HG03378 (cell line): ENCODE results near the gene MINPP1.
"Not testable (repeated sequence)": the region's sequence is repeated elsewhere in the genome, so short reads cannot be mapped to it uniquely, and the experiment has no call there.

ENCODE experiments used
- ATAC-seq: cut with Tn5 transposase; IDR thresholded peaks from one replicate; pipeline ENCODE4 v1.9.1; 2021; ENCODE audit warnings: mild to moderate bottlenecking, moderate library complexity; ENCODE audit not compliant: unreplicated experiment

MINPP1 gene

DNA sequence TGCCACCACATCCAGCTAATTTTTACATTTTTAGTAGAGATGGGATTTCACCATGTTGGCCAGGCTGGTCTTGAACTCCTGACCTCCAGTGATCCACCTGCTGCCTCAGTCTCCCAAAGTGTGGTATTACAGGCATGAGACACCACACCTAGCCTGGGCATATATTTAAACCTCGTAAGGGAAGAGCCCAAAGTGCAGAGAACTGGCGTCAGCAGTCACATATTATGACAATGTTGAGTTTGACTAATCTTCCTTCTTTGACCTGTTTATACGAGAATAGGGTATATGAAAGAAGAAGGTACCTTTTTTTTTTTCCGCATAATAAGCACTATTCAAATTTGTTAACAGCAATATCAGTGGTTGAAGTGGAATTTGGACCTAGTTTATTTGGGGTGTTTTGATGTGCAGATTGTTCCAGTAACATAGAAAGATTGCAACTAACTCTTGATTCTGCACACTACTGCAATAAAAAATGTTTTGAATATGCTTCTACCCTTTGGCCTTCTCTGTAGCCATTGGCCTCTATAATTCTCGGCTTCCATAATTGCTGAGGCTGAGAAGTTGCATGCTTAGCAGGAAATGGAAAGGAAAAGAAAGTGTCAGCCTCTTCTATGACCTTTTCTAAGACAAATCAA, 55.9 kb downstream of the MINPP1 start:
- ATAC-seq = no peak

DNA sequence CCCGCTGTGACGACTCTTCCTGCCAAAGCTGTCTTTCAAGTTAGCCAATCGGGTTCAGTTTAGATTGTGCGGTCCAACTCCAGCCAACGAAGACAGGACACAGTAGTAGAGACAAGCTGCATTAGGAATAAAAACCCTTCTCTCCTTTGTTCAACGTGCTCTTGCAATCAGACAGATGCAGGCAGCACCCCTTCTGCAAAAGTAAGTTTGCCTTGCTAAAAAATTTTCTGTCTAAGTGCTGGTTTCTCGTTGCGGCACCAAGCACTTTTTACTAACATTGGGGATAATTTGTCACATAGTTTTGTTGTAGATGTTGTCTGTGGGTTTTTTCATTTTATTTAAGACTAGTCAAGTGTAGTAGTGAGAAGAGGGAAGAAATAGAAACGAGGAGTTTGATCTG, 58.1 kb downstream of the MINPP1 start:
- no peak for ATAC-seq

DNA sequence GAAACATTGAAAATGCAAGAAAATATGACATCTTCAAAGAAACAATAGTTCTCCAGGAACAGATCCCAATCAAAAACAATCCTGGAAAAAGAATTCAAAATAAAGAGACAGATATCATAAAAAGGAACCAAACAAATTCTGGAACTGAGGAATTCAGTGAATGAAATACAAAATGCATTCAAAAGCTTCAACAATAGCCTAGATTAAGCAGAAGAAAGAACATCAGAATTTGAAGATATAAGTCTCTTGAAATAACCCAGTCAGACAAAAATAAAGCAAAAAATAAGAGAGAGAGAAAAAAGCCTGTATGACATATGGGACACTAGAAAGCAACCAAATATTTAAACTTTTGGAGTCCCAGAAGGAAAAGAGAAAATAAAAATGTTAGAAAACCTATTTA, 60.3 kb downstream of the MINPP1 start:
- ATAC-seq = no peak

DNA sequence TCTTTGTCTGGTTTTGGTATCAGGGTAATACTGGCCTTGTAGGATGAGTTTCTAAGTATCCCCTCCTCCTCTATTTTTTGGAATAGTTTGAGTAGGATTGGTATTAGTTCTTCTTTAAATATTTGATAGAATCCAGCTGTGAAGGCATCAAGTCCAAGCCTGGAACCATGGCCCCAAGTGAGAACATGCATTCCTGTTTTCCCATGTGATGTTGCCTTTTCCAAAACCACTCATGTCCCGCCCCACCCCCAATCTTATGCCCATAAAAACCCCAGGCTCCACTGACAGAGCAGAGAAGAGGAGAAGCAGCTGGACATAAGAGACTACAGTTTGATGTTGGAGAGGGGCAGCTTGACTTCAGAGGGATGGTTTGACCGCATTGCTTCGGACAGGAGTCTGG, 71.2 kb downstream of the MINPP1 start:
- no peak for ATAC-seq

DNA sequence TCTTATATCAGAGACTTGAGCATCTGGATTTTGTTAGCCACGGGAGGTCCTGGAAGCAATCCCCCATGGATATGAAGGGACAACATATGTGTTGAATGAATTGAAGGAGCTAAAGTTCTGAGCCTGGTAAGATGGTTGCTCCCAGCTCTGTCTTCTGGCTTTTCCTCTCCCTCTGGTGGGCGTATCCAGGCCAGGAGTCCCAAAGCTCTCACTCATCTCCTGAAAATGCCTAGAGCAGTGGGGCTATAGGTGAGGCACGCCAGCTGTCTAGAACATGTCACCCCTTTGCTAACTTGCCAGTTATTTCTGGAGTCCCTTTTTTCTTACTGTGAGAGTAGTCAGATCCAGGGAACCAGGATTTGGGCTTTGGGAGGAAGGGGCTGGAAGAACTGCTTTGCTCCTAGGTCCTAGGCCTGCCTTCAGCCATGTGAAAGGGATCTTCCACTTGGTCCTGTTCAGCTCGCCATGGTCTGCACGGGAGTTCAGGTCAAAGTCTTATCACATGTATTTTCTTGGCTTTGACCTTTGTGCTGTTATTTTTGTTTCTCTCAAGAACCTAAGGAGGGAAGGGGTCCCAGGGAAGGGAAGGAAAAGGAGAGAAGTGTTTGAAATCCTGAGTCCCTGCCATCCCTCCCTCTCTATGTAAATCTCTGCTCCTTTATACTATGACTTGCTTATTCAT, 73.6 kb downstream of the MINPP1 start:
- no peak for ATAC-seq

DNA sequence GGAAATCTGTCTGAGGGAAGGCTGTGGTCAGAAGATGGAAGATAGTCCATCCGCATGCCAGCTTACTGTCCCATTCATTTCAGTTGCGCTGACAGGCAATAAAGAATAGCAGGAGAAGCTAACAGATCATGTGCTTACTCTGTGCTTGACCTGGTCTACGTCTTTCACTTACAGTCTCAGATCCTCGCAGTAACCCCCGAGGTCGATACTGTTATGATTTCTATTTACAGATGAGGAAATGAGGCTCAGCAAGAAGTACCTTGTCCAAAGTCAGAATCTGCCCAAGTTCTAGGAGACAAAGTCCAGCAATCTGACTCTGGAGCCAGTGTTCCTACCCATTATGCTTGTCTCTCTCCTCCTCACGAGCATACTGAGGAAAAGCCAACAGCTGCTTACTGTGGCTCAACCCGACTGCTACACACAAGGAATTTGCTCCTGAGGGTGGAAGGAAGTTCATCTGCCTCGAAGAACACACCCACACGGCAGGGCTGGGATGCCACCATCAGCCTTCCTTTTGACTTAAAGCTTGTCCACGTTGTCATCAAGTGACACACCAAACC, 74.2 kb downstream of the MINPP1 start:
- no peak for ATAC-seq

DNA sequence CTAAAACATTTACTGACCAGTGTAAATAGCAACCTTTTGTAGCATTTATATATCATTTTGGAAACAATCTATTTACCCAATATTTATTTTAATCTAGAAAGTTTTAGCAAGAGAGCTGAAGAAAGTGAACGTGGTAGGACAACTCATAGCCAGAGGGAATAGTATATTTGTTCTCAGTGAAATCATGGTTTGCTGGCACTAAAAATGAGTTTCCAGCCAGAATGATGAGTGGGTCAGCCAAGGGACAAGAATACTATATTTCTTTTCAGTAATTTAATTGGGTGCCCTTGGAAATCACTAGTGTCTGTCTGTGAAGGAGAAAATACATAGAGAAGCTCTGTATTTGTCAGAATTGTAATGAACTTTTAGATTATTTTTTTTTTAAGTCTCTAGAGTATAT, 74.9 kb downstream of the MINPP1 start:
- ATAC-seq = no peak

DNA sequence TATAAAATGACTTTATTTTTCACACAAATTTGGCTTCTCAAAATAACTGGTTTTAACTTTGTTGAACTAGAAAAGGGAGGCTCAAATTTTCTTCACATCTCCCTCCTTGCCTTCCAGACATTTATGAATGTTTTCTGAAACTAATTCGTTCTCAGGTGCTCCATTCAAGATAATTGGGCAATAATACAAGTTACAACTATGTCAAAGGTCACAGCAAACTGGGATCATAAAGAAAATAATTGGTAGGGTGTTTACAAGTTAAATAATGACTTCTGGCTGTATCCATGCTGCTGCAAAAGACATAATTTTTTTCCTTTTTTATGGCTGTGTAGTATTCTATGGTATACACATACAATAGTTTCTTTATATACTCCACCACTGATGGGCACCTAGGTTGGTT, 75.3 kb downstream of the MINPP1 start:
- no peak for ATAC-seq

DNA sequence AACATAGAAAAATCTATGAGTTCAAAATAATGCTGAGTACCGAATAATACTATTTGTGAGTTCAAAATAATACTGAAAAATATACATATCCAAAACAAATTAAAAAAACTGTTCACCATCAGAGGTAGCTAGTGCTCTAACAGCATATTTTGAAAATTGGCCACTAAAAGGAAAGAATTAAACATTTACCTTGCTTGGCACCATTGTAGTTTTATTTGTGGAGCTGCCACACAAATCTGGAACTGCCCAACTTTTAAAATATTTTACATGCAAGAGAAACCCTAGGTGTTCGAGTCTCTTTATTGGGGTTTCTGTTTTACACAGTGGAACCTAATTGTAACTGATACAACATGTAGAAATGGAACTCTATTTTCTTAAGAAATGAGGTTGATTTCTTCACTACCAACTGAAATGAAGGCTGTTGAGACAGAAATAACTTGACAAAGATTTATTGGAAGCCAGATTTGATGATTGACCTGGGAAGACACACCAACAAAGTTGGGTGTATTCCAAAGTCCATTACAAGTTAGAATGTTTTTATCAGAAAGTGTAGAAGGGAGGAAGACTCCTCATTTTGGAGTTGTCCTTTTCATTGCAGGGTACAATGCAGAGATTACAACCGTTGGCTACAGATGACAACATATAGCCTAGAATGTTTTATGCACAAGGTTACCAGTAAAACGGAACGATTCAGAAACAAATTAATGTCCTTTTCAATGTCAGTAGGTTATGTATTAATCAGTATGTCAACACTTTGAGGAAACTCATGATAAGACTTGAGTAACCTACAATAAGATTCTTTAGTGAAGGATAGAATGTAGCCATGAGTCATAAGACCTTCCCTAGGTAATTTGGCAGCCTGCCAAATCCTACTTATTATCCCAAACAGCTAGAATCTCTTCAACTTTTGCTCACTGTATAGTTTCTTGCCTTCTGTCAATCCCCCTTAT, 81.1 kb downstream of the MINPP1 start:
- no peak for ATAC-seq

DNA sequence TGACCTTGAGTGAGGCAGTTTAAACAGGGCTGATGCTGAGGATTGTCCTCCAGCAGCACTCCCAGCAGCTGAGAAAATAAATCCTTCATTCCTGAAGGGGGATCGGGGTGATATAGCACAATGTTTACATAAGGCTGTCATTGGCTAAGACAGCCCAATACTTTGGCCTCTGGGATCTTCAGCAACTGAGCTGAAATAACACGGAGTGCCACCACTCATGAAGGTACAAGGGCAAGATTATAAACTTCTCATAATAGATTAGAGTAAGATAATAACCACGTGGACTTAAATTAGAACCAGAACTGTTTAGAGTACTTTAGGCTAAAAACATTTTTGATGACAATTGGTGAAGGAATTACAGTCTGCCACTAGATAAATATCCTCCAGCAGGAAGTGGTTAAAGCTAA, 85.0 kb downstream of the MINPP1 start:
- ATAC-seq = no peak

DNA sequence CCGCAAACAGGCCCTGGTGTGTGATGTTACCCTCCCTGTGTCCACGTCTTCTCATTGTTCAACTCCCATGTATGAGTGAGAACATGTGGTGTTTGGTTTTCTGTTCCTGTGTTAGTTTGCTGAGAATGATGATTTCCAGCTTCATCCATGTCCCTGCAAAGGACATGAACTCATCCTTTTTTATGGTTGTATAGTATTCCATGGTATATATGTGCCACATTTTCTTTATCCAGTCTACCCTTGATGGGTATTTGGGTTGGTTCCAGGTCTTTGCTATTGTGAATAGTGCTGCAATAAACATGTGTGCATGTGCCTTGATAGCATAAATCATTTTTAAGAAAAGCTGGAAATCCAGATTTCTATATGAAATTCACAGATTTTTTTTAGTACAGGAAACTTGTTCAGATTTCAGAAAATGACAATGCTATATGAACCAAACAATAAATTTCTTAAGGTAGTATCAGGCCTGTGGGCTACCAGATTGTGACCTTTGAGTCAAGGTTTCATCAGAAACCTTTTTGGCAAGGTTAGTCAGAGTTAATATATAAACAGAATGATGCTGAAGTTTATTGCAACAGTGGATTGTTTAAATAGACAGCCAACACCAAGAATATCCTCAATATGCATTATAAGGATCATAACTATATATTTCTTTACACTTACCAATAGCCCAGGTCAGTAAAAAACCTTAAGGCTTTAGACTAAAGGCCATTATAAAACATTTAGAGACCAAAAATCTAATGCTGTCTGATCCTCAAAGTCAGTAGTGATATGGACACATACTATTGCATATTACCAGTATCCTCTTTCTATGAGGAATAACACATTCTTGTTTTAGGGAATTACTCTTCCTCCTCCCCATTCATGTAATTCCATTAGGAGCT, 86.3 kb downstream of the MINPP1 start:
- ATAC-seq = no peak

DNA sequence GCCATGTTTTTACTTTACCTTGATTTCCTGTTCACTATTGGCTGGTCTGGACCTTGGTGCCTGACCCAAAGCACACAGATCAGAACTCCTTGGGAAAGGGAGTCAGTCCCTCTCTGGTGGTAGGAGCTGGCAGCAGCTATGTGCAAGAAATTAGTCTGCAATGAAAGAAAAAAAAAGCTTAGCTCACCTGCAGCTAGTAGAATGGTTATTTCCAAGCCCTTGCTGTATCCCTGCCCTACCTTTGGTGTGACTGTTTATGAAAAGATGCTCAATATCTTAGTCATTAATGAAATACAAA, 86.8 kb downstream of the MINPP1 start:
- no peak for ATAC-seq

DNA sequence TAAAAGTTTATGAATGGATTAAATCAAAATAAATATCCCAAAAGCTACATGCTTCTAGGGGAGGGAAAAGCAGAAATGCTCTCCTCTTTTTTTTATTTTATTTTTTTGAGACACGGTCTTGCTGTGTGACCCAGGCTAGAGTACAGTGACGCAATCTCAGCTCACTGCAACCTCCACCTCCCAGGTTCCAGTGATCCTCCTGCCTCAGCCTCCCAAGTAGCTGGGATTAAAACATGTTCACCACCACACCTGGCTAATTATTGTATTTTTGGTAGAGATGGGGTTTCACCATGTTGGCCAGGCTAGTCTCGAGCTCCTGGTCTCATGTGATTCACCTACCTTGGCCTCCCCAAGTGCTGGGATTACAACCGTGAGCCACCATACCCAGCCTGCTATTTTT, 88.2 kb downstream of the MINPP1 start:
- ATAC-seq = not testable (repeated sequence)

DNA sequence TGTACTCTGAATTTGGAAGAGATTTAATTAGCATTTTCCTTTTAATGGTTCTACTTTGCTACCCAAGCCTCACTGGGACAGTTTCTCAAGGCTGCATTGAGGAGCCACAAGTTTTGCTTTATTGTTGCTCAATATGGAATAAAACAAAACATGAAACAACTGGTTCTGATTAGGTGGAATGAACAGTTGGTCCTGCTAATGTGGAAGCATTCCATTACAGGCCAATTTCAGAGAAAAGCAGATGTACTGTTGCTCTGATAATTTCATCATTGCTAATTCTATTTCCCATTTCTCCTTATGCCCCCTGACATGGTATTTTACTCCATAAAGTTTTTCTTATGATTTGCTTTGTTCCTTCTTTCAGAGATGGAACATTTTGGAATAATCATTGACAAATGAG, 89.0 kb downstream of the MINPP1 start:
- no peak for ATAC-seq

DNA sequence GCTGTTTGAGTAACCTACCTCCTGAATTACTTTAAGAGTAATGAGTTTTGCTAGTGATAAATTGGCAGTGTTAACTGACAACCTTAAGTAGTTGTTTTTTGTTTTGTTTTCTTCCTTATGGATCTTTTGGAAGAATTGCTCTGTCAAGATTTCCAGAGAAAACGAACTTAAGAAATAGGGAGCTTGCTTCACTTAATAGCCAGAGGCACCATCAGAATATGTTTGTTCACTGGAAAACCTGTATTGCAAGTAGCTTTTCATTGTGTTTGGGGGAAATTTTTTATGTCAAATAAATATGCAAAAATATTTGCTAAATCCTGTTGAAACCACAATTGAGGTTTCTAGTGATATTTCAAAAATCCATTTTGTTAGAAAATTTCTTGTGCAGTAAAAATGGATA, 89.5 kb downstream of the MINPP1 start:
- ATAC-seq = no peak

DNA sequence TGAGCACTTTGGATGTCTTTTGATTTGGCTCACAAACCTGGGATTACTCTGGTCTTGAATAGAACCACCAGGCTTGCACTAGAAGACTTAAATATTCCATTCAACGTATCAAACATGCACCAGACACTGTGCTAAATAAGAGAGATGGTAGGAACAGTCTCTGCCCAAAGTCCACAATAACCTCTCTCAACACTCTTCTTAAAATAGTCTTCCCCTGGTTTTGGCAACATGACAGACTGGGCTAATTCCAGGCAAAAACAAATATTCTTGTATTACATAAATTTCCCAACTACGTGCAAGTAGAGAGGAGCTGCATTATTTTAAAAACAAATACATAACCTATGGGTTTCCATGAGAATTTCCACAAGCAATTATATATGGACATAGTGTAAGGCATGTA, 90.2 kb downstream of the MINPP1 start:
- no peak for ATAC-seq

DNA sequence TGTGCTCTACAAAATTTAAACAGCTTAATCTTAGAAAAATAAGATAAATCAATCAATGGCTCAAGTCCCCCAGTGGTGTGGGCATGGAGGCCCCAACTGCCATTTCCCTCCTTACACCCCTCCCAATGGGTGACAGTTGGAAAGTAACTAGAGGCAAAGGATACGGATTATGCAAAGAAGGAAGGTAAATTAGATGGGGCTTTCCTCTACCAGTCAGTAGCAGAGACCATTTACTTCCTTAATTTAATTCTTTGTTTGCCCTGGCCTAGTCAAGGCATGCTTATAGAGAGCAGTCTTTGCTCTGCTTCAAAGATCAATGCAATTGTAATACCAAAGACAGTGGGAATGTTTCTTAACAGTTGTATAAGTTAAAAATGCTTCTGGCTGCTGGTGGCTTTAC, 91.7 kb downstream of the MINPP1 start:
- no peak for ATAC-seq

DNA sequence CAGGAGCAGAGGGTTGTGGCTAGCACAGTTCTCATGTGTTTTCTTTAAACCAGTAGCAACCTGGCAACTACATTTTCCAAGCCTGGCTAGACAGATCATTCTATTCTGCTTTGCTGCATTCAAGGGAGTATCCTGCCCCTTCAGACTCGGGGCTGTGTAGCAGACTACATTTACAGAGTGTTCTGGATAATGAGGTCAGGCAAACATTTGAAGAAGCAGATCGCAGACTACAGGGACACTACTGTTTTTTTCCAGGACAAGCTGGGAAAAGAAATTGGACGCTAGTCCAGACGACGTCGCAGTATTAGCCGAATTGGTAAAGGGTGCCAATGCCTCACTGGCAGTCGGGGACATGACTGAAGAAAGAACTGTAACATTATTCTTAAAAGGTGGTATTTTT, 94.0 kb downstream of the MINPP1 start:
- no peak for ATAC-seq

DNA sequence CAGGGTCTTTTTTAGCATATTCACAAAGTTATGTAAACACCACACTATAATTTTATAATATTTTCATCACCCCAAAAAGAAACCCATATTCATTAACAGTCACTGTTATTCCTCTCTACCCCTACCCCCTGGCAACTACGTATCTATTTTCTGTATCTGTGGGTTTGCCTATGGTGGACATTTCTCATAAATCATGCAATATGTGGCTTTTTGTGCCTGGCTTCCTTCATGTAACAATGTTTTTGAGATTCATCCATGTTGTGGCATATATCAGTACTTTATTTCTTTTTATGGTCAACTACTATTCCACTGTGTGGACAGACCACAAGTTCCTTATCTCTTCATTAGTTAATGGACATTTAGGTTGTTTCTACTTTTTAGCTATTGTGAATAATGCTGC, 95.9 kb downstream of the MINPP1 start:
- no peak for ATAC-seq
